Smooth muscle cell (in vitro differentiated cells): Measurements from ENCODE around the gene STAT3. TPM values are rescaled to one million over a fixed set of nuclear protein-coding genes. Genes with fewer than 3 reads are reported as not detected.
A peak's percentile ranks its signal among the peaks of the same experiment; 100 is the strongest.

Source experiments
- DNase-seq: peaks from one replicate; lab custom pipeline; 2025; ENCODE audit not compliant: unreplicated experiment; lab: John Stamatoyannopoulos, UW
- H2AFZ ChIP-seq: fragments of 200-600 bp; sonication (generic); 2 replicates; pipeline ENCODE4 v1.6.0; 2016; ENCODE audit warnings: antibody characterized with exemption, low read depth, mild to moderate bottlenecking
- H3F3A ChIP-seq: fragments of 200-600 bp; sonication (generic); 2 replicates; pipeline ENCODE4 v1.6.0; 2017; ENCODE audit warnings: antibody characterized with exemption, low read depth
- H3K27ac ChIP-seq: fragments of 200-600 bp; sonication (generic); 2 replicates; pipeline ENCODE4 v1.5.1; 2016; ENCODE audit warnings: low read depth, mild to moderate bottlenecking
- H3K27me3 ChIP-seq: fragments of 200-600 bp; sonication (generic); 2 replicates; pipeline ENCODE4 v1.6.1; 2016; ENCODE audit warnings: low read depth, mild to moderate bottlenecking
- H3K36me3 ChIP-seq: fragments of 200-600 bp; sonication (generic); 2 replicates; pipeline ENCODE4 v1.5.1; 2016; ENCODE audit warnings: low read depth
- H3K4me1 ChIP-seq: fragments of 200-600 bp; sonication (generic); 2 replicates; pipeline ENCODE4 v1.5.1; 2016; ENCODE audit warnings: low read depth
- H3K4me2 ChIP-seq: fragments of 200-600 bp; sonication (generic); 2 replicates; pipeline ENCODE4 v1.6.0; 2016; ENCODE audit warnings: mild to moderate bottlenecking
- H3K4me3 ChIP-seq: fragments of 200-600 bp; sonication (generic); 2 replicates; pipeline ENCODE4 v1.5.1; 2016; ENCODE audit warnings: mild to moderate bottlenecking
- H3K79me2 ChIP-seq: fragments of 200-600 bp; sonication (generic); 2 replicates; pipeline ENCODE4 v1.6.0; 2016; ENCODE audit warnings: low read depth, mild to moderate bottlenecking
- H3K9ac ChIP-seq: fragments of 200-600 bp; sonication (generic); 2 replicates; pipeline ENCODE4 v1.6.0; 2016; ENCODE audit warnings: low read depth
- H3K9me3 ChIP-seq: fragments of 200-600 bp; sonication (generic); replicated peaks from 2 replicates; pipeline ENCODE4 v1.5.1; 2016; ENCODE audit warnings: low read depth
- H4K20me1 ChIP-seq: fragments of 200-600 bp; sonication (generic); 2 replicates; pipeline ENCODE4 v1.6.0; 2016; ENCODE audit warnings: low read depth
- WGBS: methylation state at CpG from one replicate; pipeline ENCODE4 v1.1.7; 2016; ENCODE audit warnings: low lambda C conversion rate; 5-methylcytosine and 5-hydroxymethylcytosine counted together
- polyA plus RNA-seq: library from polyadenylated mRNA; unstranded; fragments of >200 nt; fragmentation: Nextera tagmentation; extraction: Ambion mirVana; gene quantifications from 2 replicates; pipeline ENCODE4 v1.2.1, GENCODE V29; 2016
- total RNA-seq: library from RNA; depleted of rRNA; stranded (reverse); fragments of >200 nt; gene quantifications from 2 replicates; pipeline ENCODE4 v1.2.3, GENCODE V29; 2014
- TF ChIP-seq, protein P1 (sequence below): fragments of 200-600 bp; sonication (generic); IDR thresholded peaks from 2 replicates; pipeline ENCODE4 v1.5.1; 2017; ENCODE audit warnings: borderline replicate concordance, mild to moderate bottlenecking, antibody characterized with exemption; ENCODE audit not compliant: insufficient read depth, poor library complexity, severe bottlenecking

STAT3 gene
- total and polyA plus RNA-seq, 2 experiments from 2014 or later = 85.6 to 87.7 TPM

DNA sequence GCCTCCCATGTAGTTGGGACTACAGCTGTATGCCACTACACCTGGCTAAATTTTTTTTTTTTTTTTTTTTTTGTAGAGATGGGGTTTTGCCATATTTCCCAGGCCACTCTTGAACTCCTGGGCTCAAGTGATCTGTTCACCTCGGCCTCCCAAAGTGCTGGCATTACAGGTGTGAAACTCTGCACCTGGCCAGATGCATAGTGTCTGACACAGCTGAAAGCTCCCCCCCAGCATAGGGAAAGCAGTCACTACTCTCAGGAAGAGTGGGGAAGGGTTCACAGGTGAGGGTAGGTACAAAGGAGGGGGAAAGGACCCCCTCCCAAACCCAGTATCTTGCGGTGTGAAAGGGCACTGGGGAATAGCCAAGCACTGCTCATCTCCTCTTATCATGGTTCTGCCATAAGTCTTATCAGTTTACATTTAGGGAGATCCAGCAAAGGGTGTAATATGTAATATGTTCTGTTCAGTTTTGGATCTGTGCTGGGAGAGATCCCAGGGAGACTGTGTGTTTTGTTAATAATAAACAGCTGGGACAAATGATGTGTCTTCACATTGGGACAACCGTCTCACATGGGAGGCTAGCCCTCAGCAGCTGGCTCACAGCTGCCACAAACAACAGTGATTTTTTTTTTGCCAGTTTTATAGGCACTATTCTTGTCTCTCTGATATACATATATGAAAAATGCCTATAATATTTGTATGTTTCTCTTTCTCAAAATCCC, 41.6 kb upstream of the STAT3 start:
- Histone ChIP-seq H3K4me2 (no peak overlapping the region), H3F3A (peaks cover 4% of the 10 kb centered on the region), H3K4me3 (no peak overlapping the region), H3K36me3 (no peaks in the 10 kb centered on the region), H3K9me3 (no peaks in the 10 kb centered on the region), H3K27me3 (no peaks in the 10 kb centered on the region), H3K4me1 (no peaks in the 10 kb centered on the region), H2AFZ (no peak overlapping the region), H3K79me2 (no peaks in the 10 kb centered on the region), H4K20me1 (no peaks in the 10 kb centered on the region), H3K9ac (no peak overlapping the region), H3K27ac (no peak overlapping the region)
- TF ChIP-seq, protein P1, sequence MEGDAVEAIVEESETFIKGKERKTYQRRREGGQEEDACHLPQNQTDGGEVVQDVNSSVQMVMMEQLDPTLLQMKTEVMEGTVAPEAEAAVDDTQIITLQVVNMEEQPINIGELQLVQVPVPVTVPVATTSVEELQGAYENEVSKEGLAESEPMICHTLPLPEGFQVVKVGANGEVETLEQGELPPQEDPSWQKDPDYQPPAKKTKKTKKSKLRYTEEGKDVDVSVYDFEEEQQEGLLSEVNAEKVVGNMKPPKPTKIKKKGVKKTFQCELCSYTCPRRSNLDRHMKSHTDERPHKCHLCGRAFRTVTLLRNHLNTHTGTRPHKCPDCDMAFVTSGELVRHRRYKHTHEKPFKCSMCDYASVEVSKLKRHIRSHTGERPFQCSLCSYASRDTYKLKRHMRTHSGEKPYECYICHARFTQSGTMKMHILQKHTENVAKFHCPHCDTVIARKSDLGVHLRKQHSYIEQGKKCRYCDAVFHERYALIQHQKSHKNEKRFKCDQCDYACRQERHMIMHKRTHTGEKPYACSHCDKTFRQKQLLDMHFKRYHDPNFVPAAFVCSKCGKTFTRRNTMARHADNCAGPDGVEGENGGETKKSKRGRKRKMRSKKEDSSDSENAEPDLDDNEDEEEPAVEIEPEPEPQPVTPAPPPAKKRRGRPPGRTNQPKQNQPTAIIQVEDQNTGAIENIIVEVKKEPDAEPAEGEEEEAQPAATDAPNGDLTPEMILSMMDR = no peak
- 71% methylated on average over 3 of the region's 3 CpGs for WGBS
- DNase-seq = no peak

DNA sequence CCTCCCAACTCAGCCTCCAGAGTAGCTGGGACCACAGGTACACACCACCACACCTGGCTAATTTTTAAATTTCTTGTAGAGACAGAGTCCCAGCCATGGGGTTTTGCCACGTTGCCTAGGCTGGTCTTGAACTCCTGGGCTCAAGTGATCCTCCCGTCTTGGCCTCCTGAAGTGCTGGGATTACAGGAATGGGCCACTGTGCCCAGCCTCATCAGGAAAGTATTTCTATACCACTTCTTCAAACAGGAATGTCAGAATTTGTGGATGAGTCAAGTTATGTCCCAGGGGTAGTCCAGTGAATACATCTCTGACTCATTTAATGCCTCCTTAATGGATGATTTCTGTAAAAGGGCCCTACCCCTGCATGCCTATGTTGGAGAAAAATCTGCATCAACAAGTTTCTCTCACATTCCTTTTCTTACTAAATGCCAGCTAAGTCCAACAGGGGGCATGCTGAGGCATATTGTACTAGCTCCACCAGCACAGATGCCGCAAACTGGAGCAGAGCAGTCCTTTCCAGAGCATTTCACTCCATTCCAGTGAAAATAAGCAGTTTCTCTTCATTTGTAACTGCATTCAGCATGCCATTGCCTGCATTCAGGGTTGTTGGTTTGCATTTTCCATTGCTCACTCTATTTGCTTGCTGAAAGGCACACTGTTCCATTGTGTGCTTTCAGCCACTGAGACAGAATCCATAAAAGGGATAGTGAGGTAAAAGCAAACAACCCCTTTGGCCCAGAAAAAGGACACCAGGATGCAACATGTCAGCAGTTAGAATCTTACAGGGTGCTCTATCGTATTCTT, 40.1 kb upstream of the STAT3 start:
- Histone ChIP-seq H4K20me1 (no peaks in the 10 kb centered on the region), H3K27me3 (no peaks in the 10 kb centered on the region), H3K4me3 (no peak overlapping the region), H3K36me3 (no peaks in the 10 kb centered on the region), H3K27ac (peak overlapping the region; percentile 75), H3K4me1 (peaks cover 4% of the 10 kb centered on the region), H3K4me2 (no peak overlapping the region), H3K9ac (no peak overlapping the region), H3K9me3 (no peaks in the 10 kb centered on the region), H3F3A (peaks cover 4% of the 10 kb centered on the region), H3K79me2 (no peaks in the 10 kb centered on the region), H2AFZ (no peak overlapping the region)
- 50% methylated on average over 4 of the region's 4 CpGs for WGBS
- no peak for DNase-seq
- TF ChIP-seq, protein P1 = peak; percentile 68

DNA sequence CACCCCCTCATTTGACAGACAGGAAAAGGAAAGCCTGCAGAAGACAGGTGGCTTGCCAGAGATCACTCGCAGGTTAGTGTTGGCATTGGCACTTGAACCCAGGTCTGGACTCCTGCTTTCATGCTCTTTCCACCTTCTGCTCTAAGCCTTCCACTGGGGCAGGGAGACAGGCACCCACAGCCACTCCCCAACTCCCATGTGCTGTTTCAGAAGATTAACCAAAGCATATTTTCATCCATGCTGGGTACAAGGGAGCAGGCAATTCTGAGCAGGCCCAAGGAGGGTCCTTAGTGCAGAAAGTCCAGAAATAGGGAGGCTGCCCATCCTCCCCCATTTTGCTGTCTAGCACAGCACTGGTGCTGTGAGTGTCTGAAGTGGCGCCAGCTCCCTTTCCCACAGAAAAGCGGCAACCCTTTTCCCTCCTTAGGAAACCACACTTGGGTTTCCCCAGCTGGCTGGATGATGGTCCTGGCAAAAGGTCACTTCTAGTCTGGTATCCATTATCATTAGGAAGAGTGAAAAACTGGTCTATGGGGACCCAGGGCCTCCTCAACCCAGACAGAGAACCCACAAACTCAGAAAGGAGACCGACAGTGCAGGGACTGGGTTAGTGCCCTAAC, 36.9 kb upstream of the STAT3 start:
- 80% methylated on average over 4 of the region's 4 CpGs for WGBS
- H2AFZ ChIP-seq = no peak overlapping the region
- peaks cover 21% of the 10 kb centered on the region for H4K20me1 ChIP-seq
- H3K9ac ChIP-seq = no peak overlapping the region
- H3K27me3 ChIP-seq = no peaks in the 10 kb centered on the region
- no peak for DNase-seq
- no peaks in the 10 kb centered on the region for H3K9me3 ChIP-seq
- H3K27ac ChIP-seq = no peak overlapping the region
- no peaks in the 10 kb centered on the region for H3K36me3 ChIP-seq
- peaks cover 19% of the 10 kb centered on the region for H3K4me1 ChIP-seq
- no peak overlapping the region for H3K4me2 ChIP-seq
- H3K79me2 ChIP-seq = peaks cover 29% of the 10 kb centered on the region
- peaks cover 23% of the 10 kb centered on the region for H3F3A ChIP-seq
- H3K4me3 ChIP-seq = no peak overlapping the region
- TF ChIP-seq, protein P1 = no peak
